Islet precursor cell (in vitro differentiated cells): ENCODE measurements around the gene SKAP1.
A peak's percentile ranks its signal among the peaks of the same experiment; 100 is the strongest.

Experiments
- DNase-seq: peaks from one replicate; pipeline ENCODE4 v3.0.0-alpha.2; 2018

SKAP1 gene

GRCh38 chr17:48162306-48162934 is 267.6 kb downstream of the SKAP1 start:
- DNase-seq, result no peak

GRCh38 chr17:48161127-48161905 is 268.7 kb downstream of the SKAP1 start:
- no peak for DNase-seq

- DNase-seq, result no peak
These were observed 269.6 kb downstream of the SKAP1 start for GRCh38 chr17:48160177-48161081.

GRCh38 chr17:48159232-48159631 is 270.8 kb downstream of the SKAP1 start:
- DNase-seq, result no peak

GRCh38 chr17:48155889-48156611 is 274.0 kb downstream of the SKAP1 start:
- DNase-seq, result no peak

GRCh38 chr17:48153691-48154358 is 276.2 kb downstream of the SKAP1 start:
- DNase-seq, result peak; percentile 75

GRCh38 chr17:48152289-48152688 is 277.7 kb downstream of the SKAP1 start:
- no peak for DNase-seq

- no peak for DNase-seq
These were observed 278.8 kb downstream of the SKAP1 start for GRCh38 chr17:48151220-48151619.

- no peak for DNase-seq
These were observed 279.4 kb downstream of the SKAP1 start for GRCh38 chr17:48150597-48151001.

- no peak for DNase-seq
These were observed 280.1 kb downstream of the SKAP1 start for GRCh38 chr17:48149787-48150463.

- DNase-seq, result no peak
These were observed 280.9 kb downstream of the SKAP1 start for GRCh38 chr17:48148854-48149786.

GRCh38 chr17:48148029-48148770 is 281.8 kb downstream of the SKAP1 start:
- DNase-seq, result no peak

- no peak for DNase-seq
These were observed 284.8 kb downstream of the SKAP1 start for GRCh38 chr17:48144976-48145798.

GRCh38 chr17:48144231-48144630 is 285.8 kb downstream of the SKAP1 start:
- no peak for DNase-seq

GRCh38 chr17:48143629-48144028 is 286.4 kb downstream of the SKAP1 start:
- DNase-seq, result no peak

- DNase-seq, result no peak
These were observed 290.1 kb downstream of the SKAP1 start for GRCh38 chr17:48139944-48140343.

- DNase-seq, result no peak
These were observed 292.4 kb downstream of the SKAP1 start for GRCh38 chr17:48137656-48138055.

- no peak for DNase-seq
These were observed 295.0 kb downstream of the SKAP1 start for GRCh38 chr17:48134912-48135480.
